ENCODE data around the gene BAG1.

DNA sequence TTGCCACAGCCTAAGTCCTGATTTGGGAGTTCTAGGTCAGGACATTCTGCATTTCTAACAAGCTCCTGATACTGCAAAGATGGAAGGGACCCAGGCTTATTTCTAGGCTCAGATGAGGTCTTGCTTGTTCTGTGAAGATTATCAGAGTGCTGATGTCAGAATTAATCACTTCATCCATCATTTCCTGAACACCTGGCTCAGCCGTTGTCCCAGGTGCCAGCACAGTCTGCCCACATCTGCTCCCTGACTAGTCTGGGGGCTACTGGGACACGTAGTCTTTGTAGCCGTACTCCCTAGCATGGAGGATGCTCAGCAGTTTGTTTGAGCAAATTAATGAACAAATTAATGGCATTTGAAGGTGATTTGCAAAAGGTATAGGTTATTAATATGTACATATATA lies 42.5 kb downstream of the BAG1 start:
- TF ChIP-seq, protein P1, sequence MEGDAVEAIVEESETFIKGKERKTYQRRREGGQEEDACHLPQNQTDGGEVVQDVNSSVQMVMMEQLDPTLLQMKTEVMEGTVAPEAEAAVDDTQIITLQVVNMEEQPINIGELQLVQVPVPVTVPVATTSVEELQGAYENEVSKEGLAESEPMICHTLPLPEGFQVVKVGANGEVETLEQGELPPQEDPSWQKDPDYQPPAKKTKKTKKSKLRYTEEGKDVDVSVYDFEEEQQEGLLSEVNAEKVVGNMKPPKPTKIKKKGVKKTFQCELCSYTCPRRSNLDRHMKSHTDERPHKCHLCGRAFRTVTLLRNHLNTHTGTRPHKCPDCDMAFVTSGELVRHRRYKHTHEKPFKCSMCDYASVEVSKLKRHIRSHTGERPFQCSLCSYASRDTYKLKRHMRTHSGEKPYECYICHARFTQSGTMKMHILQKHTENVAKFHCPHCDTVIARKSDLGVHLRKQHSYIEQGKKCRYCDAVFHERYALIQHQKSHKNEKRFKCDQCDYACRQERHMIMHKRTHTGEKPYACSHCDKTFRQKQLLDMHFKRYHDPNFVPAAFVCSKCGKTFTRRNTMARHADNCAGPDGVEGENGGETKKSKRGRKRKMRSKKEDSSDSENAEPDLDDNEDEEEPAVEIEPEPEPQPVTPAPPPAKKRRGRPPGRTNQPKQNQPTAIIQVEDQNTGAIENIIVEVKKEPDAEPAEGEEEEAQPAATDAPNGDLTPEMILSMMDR (conservative IDR thresholded peaks at IDR 0.05; ENCODE audit: low read depth in 2 of 2), result no peak
- TF ChIP-seq EZH2 (IDR thresholded peaks at IDR 0.05; ENCODE audit: low read depth, unreplicated experiment) (no peak), POLR2AphosphoS5 (IDR thresholded peaks at IDR 0.05; ENCODE audit: low read depth) (no peak), REST (IDR thresholded peaks at IDR 0.05; ENCODE audit: unreplicated experiment) (no peak), ETS1 (IDR thresholded peaks at IDR 0.05) (no peak), JUNB (IDR thresholded peaks at IDR 0.05; ENCODE audit: unreplicated experiment) (no peak)
